Endometrial microvascular endothelial cells (primary cell): ENCODE measurements around the gene GATD1. TPM values are rescaled to one million over a fixed set of nuclear protein-coding genes. Genes with fewer than 3 reads are reported as not detected.

Experiments used
- in situ Hi-C: cut with HindIII; loops from 2 replicates; pipeline ENCODE4 v1.10.0; 2017; ENCODE audit warnings: low sequenced_read_pairs, low pct_unique_long_range_greater_than_20kb; ENCODE audit errors: inconsistent ontology term
- total RNA-seq: library from RNA; depleted of rRNA; stranded (reverse); fragments of >200 nt; gene quantifications from one replicate; pipeline ENCODE4 v1.2.3, GENCODE V29; 2015; ENCODE audit errors: inconsistent ontology term

The GATD1 gene
- total RNA-seq, 1 donor from 2014 or later: 36.2 TPM

DNA sequence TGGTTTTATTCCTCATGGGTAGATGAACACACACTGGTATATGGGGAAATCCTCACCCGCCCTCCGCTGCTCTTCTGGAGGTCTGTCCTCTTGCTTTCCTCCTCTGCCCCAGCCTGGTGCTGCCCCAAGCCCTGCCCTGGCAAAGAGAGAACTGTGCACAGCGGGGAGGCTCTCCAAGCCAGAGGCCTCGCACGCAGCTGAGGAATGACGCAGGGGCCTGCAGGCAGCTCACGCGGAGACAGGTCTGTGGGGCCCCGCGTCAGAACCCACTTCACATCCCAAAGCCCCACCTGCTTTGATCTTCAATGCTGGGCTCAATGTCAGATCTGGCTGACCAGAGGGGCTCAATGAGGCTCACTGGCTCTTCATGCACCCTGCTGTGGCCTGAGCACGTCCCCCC is 10.0 kb downstream of the GATD1 start:
- in situ Hi-C loops: no loop called here

DNA sequence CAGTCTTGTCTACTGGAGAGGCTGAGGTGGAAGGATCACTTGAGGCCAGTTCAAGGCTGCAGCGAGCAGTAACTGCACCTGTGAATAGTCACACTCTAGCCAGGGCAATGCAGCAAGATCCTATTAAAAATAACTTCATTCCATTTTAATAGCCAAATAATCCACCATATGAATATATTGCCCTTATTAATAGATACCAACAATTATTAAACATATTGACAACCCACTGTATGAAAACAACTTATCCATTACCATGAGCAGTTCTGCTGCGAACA is 10.4 kb downstream of the GATD1 start:
- in situ Hi-C loops: no loop called here

GRCh38 chr11:766106-766935 is 11.0 kb downstream of the GATD1 start:
- in situ Hi-C loops: no loop called here

DNA sequence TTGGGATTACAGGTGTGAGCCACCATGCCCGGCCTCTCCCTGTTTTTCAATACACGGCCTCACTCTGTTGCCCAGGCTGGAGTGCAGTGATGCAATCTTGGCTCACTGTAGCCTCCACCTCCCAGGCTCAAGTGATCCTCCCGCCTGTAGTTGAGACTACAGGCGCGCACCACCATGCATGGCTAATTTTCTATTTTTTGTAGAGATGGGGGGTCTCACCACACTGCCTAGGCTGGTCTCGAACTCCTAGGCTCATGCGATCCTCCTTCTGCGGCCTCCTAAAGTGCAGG is 11.5 kb downstream of the GATD1 start:
- in situ Hi-C loops: no loop called here

DNA sequence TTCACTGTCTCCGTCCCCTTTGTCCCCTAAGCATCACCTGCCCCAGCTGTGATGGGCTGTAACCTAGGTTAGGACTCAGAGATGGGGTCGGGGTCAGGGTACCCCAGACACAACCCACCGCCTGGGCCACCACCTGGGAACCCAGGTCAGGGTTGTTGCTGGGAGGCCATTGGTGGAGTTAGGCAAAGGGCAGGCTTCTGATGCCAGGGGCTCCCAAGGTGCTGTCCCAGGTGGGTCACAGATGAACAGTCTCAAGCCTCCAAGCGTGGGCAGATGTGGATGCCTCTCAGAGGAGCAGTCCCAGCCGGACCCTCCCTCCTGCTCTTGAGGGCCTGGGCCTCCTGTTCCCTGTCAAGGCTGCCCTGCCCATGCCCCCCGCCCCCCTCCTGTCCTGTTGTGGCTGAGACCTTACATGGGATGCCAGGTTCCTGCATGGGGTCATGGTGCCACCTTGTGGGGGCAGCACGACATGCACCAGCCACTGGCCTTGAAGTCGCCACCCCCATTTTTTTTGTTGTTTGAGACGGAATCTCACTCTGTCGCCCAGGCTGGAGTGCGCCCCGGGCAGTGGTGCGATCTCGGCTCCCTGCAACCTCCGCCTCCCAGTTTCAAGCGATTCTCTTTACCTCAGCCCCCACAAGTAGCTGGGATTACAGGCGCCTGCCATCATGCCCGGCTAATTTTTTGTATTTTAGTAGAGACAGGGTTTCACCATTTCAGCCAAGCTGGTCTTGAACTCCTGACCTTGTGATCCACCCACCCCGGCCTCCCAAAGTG is 12.1 kb downstream of the GATD1 start:
- in situ Hi-C loops: no loop called here

DNA sequence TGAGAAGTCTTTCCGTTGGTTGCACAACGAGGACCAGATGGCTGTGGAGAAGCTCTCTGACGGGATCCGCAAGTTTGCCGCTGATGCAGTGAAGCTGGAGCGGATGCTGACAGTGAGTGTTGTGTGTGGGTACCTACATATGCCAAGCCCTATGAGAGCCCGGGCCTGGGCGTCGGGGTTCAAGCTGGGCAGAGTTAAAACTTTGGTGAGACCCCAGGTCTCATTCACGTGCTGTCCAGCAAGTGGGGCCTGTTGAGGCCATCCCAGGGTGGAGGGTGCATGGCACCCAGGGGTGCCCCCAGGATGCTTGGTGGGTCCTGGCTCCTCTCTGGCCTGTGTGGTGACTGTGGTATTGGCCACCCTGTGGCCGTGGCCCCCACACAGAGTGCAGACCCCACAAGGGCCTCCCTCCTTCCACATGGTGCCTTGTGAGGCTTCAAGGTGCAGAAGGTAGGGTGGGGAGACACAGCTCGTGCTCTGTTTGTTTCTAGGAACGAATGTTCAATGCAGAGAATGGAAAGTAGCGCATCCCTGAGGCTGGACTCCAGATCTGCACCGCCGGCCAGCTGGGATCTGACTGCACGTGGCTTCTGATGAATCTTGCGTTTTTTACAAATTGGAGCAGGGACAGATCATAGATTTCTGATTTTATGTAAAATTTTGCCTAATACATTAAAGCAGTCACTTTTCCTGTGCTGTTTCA is 12.8 kb downstream of the GATD1 start:
- in situ Hi-C loops: no loop called here

DNA sequence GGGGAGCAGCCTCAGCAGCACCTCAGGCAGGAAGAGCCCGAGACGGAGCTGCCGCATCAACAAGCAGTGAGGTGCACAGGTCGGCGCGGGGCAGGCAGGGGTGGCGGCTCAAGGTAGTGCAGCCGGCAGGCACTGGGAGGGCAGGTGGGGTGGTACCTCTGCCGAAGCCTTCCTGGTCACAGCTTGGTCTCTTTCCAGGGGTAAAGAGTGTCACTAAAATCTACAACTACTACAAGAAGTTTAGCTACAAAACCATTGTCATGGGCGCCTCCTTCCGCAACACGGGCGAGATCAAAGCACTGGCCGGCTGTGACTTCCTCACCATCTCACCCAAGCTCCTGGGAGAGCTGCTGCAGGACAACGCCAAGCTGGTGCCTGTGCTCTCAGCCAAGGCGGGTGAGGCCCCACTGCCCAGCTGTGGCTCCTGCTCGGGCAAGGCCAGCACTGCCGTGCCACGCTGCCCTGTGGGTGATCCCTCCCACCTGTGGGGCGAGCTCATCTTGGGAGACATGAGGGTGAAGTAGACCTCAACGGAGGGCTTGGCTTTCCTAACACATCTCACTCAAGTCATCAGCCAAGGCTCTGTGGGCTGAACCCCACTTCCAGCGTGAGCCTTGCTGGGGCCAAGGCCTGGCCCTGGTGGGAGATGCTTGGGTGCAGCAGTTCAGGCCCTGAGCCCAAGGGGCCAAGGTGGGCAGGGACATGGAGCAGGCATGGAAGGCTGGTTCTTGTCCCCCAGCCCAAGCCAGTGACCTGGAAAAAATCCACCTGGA is 13.6 kb downstream of the GATD1 start:
- in situ Hi-C loops: no loop called here

- in situ Hi-C loops: no loop called here
Observed at GRCh38 chr11:763073-763463, 14.2 kb downstream of the GATD1 start.

GRCh38 chr11:762421-763072 is 14.7 kb downstream of the GATD1 start:
- in situ Hi-C loops: no loop called here

GRCh38 chr11:761526-762108 is 15.7 kb downstream of the GATD1 start:
- in situ Hi-C loops: no loop called here

DNA sequence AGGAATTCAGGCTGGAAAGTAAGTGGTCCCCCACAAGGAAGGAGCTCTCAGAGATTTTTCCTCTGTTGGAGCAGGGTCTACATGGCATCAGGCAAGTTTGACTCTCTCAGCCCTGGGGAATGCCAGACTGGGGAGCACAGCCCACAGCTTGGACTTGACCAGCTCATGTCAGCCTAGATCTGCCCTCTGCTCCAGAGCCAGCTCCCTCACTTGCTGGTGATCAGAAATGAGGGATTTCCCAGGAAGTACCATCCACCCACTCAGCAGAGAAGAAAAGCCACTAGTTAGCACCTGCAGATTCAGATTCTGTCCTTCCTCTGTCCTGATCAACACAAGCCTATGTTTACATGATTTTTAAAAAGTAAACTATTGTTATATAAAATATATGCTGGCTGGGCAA is 17.1 kb downstream of the GATD1 start:
- in situ Hi-C loops: no loop called here

- in situ Hi-C loops: no loop called here
Observed at GRCh38 chr11:749731-750130, 27.6 kb downstream of the GATD1 start.

DNA sequence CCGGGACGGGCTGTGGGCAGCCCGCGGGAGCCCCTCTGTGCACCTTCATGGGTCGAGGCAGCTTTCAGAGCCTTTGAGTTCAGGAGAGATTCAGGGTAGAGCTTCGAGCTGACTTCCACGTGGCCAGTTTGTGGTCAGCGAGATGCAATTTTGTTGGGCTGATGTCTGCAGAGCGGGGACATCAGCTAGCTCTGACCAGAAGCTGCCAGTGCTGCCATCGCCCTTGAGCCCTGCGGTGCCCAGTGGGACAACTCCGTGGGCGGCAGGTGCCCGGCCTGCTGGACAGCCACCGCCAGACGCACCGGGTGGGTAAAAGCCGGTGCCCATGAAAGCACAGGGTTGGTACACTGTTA is 29.3 kb downstream of the GATD1 start:
- in situ Hi-C loops: no loop called here

GRCh38 chr11:747158-748006 is 29.9 kb downstream of the GATD1 start, which contains the start of gene TALDO1:
TALDO1 (plus strand) TSS chr11:747464; CDS start chr11:747482, 18 bp downstream.
- in situ Hi-C loops: no loop called here

DNA sequence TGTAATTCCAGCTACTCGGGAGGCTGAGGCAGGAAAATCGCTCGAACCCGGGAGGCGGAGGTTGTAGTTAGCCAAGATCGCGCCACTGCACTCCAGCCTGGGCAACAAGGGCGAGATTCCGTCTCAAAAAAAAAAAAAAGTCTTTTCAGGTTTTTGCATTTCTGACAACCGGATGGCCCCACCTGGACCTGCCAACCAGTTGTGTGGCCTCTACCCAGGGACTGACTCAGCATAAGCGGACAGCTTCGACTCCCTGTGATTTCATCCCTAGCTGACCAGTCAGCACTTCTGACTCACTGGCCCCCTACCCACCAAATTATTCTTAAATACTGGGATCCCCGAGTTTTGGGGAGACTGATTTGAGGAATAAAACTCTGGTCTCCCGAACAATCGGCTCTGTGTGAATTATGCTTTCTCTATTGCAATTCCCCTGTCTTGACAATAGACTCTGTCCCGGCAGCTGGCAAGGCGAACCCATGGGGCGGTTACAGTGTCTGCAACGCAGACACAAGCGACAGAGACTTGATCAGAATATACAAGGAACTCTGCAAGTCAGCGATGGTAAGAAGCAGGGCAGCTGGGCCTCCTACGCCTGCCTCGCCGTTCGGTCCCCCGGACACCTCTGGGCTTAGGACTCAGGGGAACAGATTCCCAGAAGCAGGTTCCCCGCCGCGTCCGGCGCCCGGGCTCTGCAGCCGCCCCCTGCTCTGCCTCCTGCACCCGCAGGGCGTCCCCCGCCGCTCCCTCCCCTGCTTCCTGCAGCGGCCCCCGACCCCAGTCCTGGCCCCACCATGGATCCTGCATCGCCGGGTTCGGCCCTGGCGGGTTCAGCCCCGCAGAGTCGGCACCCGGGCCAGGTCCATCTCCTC is 30.8 kb downstream of the GATD1 start:
- in situ Hi-C loops: no loop called here

GRCh38 chr11:745428-745827 is 31.9 kb downstream of the GATD1 start:
- in situ Hi-C loops: no loop called here
